ENCODE measurements around the gene IGSF22.
"Not testable (repeated sequence)": the region's sequence is repeated elsewhere in the genome, so short reads cannot be mapped to it uniquely, and the experiment has no call there.

IGSF22 gene

DNA sequence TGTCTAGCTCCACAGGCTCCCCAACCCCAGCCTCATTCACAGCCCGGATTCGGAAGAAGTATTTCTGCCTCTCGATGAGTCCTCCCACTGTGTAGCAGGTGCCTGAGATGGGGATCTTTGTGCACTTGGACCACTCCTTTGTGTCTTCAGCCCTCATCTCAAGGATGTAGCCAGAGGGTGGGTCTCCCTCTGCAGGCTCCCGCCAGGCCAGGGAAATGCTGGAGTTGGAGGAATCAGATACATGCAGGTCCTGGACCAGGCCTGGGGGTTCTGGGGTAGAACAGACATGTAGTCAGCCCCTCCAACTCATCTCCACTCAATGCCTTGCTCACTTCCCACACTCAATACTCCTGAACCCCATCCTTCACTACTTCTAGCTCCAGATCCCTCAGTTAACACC is 16.6 kb downstream of the IGSF22 start:
- DNase-seq = no peak

DNA sequence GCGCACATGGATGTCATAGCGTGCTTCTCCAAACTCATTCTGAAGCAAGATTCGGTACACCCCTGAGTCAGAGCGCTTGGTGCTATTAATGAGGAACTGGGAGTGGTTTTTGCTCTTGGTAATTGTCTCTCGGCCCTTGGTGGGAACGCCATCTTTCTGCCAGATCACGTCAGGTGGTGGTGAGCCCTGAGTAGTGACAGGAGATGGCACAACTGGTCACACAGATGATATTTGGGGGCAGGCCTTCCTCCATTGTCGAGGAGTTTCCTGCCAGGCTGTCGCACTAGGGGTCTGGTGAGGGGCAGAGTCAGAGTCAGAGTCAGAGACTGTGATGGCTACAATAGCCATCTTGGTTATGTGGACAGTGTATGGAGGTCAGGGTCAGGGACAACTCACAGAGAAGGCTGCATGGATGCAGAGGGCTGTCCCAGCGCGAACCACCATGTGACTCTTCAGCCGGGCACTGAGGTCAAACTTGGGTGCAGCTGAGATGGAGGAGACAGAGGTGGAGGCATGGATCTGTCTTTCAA is 18.1 kb downstream of the IGSF22 start:
- no peak for DNase-seq

GRCh38 chr11:18706330-18707243 is 19.4 kb downstream of the IGSF22 start:
- DNase-seq = peak; percentile 24

DNA sequence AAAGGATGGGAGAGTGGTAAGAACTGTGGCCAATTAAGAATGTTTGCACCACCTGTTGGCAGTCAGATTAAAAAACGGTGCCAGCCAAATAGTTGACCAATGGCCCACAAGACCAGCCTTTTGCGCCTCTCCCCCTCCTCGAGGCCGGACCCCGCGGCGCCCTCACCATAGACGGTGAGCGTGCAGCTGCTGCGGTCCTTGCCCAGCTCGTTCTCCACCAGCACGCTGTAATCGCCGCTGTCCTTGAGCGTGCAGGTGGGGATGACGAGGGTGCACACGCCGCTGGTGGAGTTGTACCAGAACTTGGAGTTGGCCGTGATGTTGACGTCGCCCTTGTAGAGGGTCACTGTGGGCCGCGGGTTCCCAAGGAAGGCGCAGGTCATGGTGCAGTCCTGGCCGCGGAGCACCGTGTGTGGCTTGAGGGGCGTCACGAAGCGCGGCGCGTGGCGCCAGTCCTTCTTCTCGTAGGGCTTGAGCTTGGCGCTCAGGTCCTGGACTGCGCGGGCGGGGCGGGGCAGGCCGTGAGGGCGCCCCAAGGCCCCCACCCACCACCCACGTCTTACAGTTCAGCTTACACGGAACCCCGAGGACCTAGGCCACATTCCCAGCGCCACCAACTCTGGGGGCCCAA is 20.2 kb downstream of the IGSF22 start:
- DNase-seq = no peak

- DNase-seq = no peak
These were observed 21.3 kb downstream of the IGSF22 start for GRCh38 chr11:18704698-18705097.

- DNase-seq = no peak
These were observed 21.8 kb downstream of the IGSF22 start for GRCh38 chr11:18704045-18704645.

- DNase-seq = no peak
These were observed 22.8 kb downstream of the IGSF22 start for GRCh38 chr11:18703001-18703763.

DNA sequence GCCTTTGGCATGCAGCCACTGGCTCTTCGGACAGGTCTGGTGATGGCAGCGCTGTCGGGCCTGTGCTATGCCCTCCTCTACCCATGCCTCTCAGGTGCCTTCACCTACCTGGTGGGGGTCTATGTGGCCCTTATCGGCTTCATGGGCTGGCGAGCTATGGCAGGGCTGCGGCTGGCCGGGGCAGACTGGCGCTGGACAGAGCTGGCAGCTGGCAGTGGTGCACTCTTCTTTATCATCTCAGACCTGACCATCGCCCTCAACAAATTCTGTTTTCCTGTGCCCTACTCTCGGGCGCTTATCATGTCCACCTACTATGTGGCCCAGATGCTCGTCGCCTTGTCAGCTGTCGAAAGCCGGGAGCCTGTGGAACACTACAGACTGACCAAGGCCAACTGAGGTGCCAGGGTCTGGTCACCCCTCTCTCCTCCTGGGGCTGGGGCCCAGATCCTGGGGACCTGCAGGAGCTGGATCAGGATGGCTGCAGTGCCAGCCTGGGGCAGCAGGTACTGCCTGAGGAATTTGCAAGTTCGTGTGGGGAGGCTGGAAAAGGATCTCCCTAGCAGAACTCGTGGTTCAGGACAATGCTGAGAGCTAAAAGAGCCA is 24.3 kb downstream of the IGSF22 start:
- no peak for DNase-seq

- no peak for DNase-seq
These were observed 25.1 kb downstream of the IGSF22 start for GRCh38 chr11:18700872-18701271.

DNA sequence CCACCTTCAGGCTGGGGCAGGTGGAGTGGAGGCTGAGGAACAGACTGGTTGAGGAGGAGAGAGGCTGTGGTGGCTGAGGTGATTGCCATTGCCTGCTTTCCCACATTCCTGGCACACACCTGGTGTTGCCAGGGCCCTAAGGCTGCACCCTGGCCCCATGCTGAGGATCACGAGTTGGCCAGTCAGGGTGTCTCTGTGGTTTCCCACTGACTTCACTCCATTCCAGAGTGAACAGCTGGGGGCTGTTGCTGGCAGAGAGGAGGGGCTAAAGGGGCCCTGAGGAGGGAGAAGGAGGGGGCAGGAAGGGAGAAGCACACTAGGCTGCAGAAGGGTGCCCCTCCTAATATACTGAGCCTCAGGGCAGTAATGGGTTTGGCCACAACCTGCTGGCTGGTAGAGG is 25.6 kb downstream of the IGSF22 start:
- DNase-seq = no peak

- DNase-seq = no peak
These were observed 26.1 kb downstream of the IGSF22 start for GRCh38 chr11:18699848-18700261.

DNA sequence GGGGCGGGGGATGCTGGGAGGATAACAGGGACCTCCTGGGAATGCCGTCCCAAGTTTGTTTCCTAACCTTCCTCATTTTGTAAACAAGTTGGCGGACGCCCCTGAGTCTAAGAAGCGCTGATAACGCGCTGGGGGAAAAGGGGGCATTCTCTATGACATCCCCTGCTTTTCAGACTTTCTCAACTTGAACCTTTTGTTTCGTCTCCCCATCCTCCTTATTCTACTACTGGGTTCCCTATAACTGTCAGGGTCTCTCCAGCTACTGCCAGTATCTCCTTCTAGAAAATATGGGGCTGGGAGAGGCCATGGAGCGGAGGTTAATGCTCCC is 26.8 kb downstream of the IGSF22 start:
- DNase-seq = no peak

DNA sequence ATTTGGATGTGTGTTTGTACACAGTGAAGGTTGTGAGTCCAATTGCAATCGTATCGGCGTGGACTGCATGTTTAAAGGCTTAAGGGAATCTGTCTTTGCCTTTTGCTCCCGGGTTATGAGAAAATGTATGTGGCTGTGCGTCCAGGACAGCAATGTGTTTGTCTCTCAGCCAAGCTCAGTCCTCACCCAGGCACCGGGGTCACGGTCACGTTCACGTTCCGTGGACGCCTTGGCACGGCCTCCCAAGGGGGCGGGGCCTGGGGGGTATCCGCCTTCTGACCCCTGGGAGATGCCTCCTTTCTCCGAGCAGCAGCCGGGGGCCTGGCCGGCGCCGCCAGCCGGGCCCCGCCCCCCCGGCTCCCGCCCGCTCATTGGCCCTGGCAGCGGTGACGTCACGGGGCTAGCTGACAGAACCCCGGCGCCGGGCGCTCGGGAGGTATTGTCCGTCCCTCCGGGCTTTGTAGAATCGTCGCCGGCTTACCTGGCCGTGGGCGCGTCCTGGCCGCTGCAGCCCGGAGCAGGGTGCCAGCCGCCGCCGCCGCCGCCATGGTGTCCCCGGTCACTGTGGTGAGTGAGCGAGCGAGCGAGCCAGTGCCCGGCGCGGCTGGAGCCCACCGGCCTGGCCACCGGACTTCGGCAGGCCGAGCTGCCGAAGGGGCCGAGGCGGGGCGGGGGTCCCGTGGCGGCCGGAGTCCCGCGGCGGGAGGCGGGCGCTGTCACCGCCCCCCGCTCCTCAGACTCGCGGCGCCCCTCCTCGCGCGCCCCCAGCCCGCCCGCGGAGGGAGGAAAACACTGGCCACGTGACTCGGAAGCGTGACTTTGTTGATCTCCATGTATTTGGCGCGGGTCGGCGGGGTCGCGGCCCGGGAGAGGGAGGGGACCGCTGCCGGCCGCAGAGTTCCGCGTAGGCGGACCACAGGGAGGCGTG is 27.4 kb downstream of the IGSF22 start, which contains the start of gene TMEM86A:
TMEM86A (plus strand) TSS at position 439 of the 928 bp plus-strand sequence; CDS start at position 547, 108 bp downstream.
- peak; percentile 36 for DNase-seq

GRCh38 chr11:18697576-18697975 is 28.4 kb downstream of the IGSF22 start:
- DNase-seq = no peak

GRCh38 chr11:18696638-18697225 is 29.3 kb downstream of the IGSF22 start:
- no peak for DNase-seq

DNA sequence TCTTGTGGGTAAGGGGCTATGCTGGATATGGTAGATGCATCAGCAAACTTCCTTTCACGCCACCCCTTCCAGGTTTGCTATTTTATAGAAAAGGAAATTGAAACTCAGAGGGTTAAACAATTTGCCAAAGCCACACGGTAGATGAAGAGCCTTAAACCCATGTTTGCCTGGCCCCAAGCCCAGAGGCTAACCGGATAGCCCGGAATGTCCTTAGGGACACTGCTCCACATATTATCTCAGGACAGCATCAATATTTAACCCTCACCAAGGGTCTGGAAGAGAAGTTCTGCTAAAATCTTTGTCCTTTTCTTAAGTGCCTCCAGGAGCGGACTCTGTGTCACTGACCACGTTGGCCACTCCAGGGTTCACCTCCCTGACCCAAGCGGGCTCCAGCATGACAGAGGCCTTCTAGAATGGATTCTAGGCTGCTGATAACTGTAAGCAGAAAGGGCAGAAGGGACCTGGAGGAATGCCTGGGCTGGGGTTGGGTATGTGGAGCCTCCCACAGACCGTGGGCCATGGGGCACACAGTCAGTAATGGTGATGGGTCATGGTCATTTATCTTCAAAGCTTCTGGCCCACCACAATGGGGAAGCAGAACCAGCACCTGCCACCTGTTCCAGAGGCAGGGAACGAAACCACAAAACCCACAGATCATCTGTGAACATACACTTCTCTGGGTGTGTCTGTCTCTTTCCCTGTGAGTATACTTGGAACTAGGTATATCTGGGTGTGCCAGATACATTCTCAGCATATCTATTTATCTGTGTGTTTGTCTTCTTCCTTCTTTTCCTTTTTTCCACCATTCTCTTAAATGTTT is 32.8 kb downstream of the IGSF22 start:
- no peak for DNase-seq

DNA sequence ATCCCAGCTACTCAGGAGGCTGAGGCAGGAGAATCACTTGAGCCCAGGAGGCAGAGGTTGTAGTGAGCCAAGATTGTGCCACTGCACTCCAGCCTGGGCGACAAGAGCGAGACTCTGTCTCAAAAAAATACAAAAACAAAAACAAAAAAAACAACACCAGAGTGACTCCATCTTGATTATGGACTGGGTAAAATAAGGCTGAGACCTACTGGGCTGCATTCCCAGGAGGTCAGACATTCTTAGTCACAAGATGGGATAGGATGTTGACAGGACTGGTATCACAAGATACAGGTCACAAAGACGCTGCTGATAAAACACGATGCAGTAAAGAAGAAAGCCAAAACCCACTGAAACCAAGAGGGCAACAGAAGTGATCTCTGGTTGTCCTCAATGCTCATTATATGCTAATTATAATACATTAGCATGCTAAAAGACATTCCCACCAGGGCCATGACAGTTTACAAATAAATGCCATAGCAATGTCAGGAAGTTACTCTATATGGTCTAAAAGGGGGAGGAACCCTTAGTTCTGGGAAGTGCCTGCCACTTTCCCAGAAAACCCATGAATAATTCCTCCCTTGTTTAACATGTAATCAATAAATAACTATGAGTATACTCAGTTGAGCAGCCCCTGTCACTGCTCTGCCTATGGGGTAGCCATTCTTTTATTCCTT is 34.4 kb downstream of the IGSF22 start:
- not testable (repeated sequence) for DNase-seq

- DNase-seq = no peak
These were observed 41.7 kb downstream of the IGSF22 start for GRCh38 chr11:18684267-18684666.

- DNase-seq = no peak
These were observed 43.5 kb downstream of the IGSF22 start for GRCh38 chr11:18682466-18682865.
